ENCODE measurements around the gene VAC14.

The VAC14 gene

DNA sequence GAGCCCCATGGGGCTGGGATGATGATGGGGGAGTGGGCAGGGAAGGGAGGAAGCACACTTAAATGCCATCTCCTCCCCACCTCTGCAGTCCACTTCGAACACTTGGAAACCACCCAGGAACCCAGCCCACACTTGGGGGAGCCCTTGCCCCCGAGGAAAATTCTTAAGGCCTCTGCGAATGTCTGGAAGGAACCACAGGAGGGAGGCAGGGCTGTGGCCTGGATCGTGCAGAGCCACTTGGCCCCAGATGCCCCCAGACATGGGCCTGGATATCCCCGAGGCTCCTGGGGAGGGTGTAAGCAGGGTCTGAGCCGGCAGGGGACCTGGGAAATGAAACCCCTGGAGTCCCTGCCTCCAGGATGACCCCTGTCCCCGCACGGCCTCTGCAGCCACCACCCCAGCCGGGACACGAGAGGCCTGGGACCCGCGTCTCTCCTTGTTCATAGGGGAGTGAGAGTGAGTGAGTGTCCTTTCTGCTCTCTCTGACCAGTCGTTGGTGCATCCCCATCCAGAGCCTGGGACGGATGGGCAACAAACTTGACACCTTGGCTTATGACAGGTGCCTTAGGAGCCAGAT, 103.3 kb downstream of the VAC14 start:
- H3K27me3 ChIP-seq (ENCODE audit: insufficient read depth, low read length, poor library complexity, severe bottlenecking), result no peaks in the 10 kb centered on the region

DNA sequence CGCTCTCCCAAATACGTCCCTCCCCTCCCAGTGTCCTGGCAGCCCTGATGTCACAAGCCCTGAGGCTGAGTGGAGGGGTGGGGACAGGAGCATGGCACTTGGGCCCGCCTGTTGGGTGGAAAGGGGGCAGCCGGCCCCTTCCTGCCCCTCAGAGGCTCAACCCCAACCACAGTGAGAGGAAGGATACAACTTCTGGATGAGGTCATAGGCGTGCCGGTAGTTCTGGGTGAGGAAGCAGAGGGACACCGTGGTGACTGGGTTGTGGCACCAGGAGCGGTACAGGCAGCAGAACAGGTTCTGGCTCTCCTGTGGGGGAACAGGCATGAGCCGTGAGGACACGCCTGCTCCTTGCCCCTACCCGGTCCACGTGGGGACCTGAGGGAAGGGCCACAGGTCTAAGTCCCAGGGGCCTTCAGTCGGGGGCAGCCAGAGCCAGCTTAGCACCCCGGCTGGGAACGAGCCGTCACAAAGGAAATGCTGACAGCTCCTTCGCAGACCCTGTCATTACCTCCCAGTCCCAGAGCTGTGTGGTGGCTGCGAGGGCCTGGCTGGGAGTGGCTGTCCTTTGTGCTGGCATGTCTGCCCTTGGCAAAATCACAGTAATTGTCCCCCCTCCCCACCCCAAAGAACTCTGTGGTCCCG, 103.9 kb downstream of the VAC14 start:
- H3K27me3 ChIP-seq (ENCODE audit: insufficient read depth, low read length, poor library complexity, severe bottlenecking), result no peaks in the 10 kb centered on the region
- no peaks in the 10 kb centered on the region for H3K9me3 ChIP-seq (ENCODE audit: insufficient read depth, low read depth, low read length)
- peak overlapping the region; percentile 68 for H3K4me2 ChIP-seq (ENCODE audit: low read depth, low read length, poor library complexity, severe bottlenecking)
- no peaks in the 10 kb centered on the region for H4K20me1 ChIP-seq (ENCODE audit: insufficient read depth, low read length, poor library complexity, severe bottlenecking)
- peak overlapping the region; percentile 50 for H3K4me3 ChIP-seq (ENCODE audit: low read length, poor library complexity, severe bottlenecking)
- 0 out of 2 replicates have a peak, but pooled peaks cover 4% of the 10 kb centered on the region for H3K79me2 ChIP-seq (ENCODE audit: insufficient read depth, low read length)
- H3K36me3 ChIP-seq (ENCODE audit: insufficient read depth, low read length), result peaks cover 3% of the 10 kb centered on the region; the same call in 1 of the 2 replicates
- H3K4me1 ChIP-seq (ENCODE audit: insufficient read depth, low read length, poor library complexity, severe bottlenecking), result peaks cover 73% of the 10 kb centered on the region
- no peaks in the 10 kb centered on the region for H3K9me2 ChIP-seq (replicated peaks; ENCODE audit: low read depth, low read length)
- H3F3A ChIP-seq (ENCODE audit: low read depth), result no peaks in the 10 kb centered on the region
- peak overlapping the region; percentile 74 for H3K9ac ChIP-seq (ENCODE audit: low read depth, low read length, poor library complexity, severe bottlenecking)
- TF ChIP-seq EZH2phosphoT487 (IDR thresholded peaks at IDR 0.05; ENCODE audit: borderline replicate concordance), result no peak
- TF ChIP-seq, protein P1, sequence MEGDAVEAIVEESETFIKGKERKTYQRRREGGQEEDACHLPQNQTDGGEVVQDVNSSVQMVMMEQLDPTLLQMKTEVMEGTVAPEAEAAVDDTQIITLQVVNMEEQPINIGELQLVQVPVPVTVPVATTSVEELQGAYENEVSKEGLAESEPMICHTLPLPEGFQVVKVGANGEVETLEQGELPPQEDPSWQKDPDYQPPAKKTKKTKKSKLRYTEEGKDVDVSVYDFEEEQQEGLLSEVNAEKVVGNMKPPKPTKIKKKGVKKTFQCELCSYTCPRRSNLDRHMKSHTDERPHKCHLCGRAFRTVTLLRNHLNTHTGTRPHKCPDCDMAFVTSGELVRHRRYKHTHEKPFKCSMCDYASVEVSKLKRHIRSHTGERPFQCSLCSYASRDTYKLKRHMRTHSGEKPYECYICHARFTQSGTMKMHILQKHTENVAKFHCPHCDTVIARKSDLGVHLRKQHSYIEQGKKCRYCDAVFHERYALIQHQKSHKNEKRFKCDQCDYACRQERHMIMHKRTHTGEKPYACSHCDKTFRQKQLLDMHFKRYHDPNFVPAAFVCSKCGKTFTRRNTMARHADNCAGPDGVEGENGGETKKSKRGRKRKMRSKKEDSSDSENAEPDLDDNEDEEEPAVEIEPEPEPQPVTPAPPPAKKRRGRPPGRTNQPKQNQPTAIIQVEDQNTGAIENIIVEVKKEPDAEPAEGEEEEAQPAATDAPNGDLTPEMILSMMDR (conservative IDR thresholded peaks at IDR 0.05; ENCODE audit: low read length), result no peak
- no peak overlapping the region for H2AFZ ChIP-seq (ENCODE audit: low read length)

More for the DNA sequence above, 103.3 kb downstream of the VAC14 start:
- H3F3A ChIP-seq (ENCODE audit: low read depth), result no peaks in the 10 kb centered on the region
- H3K4me2 ChIP-seq (ENCODE audit: low read depth, low read length, poor library complexity, severe bottlenecking), result peak overlapping the region; percentile 68
- peaks cover 3% of the 10 kb centered on the region; the same call in 1 of the 2 replicates for H3K36me3 ChIP-seq (ENCODE audit: insufficient read depth, low read length)
- peaks cover 68% of the 10 kb centered on the region for H3K4me1 ChIP-seq (ENCODE audit: insufficient read depth, low read length, poor library complexity, severe bottlenecking)
- H3K9me3 ChIP-seq (ENCODE audit: insufficient read depth, low read depth, low read length), result no peaks in the 10 kb centered on the region
- no peaks in the 10 kb centered on the region for H3K9me2 ChIP-seq (replicated peaks; ENCODE audit: low read depth, low read length)
- H3K4me3 ChIP-seq (ENCODE audit: low read length, poor library complexity, severe bottlenecking), result peak overlapping the region; percentile 50
- TF ChIP-seq, protein P1 (conservative IDR thresholded peaks at IDR 0.05; ENCODE audit: low read length), result no peak
- no peak for TF ChIP-seq EZH2phosphoT487 (IDR thresholded peaks at IDR 0.05; ENCODE audit: borderline replicate concordance)
- no peaks in the 10 kb centered on the region for H4K20me1 ChIP-seq (ENCODE audit: insufficient read depth, low read length, poor library complexity, severe bottlenecking)
- H3K9ac ChIP-seq (ENCODE audit: low read depth, low read length, poor library complexity, severe bottlenecking), result peak overlapping the region; percentile 74
- H3K79me2 ChIP-seq (ENCODE audit: insufficient read depth, low read length), result 0 out of 2 replicates have a peak, but pooled peaks cover 4% of the 10 kb centered on the region
- no peak overlapping the region for H2AFZ ChIP-seq (ENCODE audit: low read length)

DNA sequence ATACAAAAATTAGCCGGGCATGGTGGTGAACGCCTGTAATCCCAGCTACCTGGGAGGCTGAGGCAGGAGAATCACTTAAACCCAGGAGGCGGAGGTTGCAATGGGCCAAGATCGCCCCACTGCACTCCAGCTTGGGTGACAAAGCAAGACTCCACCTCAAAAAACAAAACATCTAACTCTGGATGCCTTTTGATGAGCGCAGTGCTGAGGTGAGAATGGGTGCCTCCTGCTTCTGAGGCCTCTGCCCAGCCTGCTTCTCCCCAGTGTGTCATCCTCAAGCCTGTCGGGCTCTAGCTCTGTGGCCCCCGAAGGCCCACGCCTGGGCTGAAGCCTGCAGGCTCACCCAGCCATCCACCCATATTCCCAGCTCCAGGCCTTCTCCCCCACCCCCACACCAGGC, 104.6 kb downstream of the VAC14 start:
- Histone ChIP-seq H3K9ac (ENCODE audit: low read depth, low read length, poor library complexity, severe bottlenecking) (peak overlapping the region; percentile 74), H2AFZ (ENCODE audit: low read length) (no peak overlapping the region), H4K20me1 (ENCODE audit: insufficient read depth, low read length, poor library complexity, severe bottlenecking) (no peaks in the 10 kb centered on the region), H3K4me1 (ENCODE audit: insufficient read depth, low read length, poor library complexity, severe bottlenecking) (peaks cover 67% of the 10 kb centered on the region), H3K27me3 (ENCODE audit: insufficient read depth, low read length, poor library complexity, severe bottlenecking) (no peaks in the 10 kb centered on the region), H3K9me3 (ENCODE audit: insufficient read depth, low read depth, low read length) (no peaks in the 10 kb centered on the region), H3F3A (ENCODE audit: low read depth) (no peaks in the 10 kb centered on the region), H3K79me2 (ENCODE audit: insufficient read depth, low read length) (0 out of 2 replicates have a peak, but pooled peaks cover 4% of the 10 kb centered on the region), H3K36me3 (ENCODE audit: insufficient read depth, low read length) (peaks cover 3% of the 10 kb centered on the region; the same call in 1 of the 2 replicates), H3K4me3 (ENCODE audit: low read length, poor library complexity, severe bottlenecking) (peak overlapping the region; percentile 50), H3K4me2 (ENCODE audit: low read depth, low read length, poor library complexity, severe bottlenecking) (peak overlapping the region; percentile 68), H3K9me2 (replicated peaks; ENCODE audit: low read depth, low read length) (no peaks in the 10 kb centered on the region)
- no peak for TF ChIP-seq EZH2phosphoT487 (IDR thresholded peaks at IDR 0.05; ENCODE audit: borderline replicate concordance)
- TF ChIP-seq, protein P1 (conservative IDR thresholded peaks at IDR 0.05; ENCODE audit: low read length), result no peak
